Stimulated activated CD4-positive, alpha-beta T cell treated with anti-CD3 and anti-CD28 coated beads, TNF-alpha, amount 100 ng/mL, for 4 hours (primary cell): Measurements from ENCODE around the gene DIAPH1.

Source experiments
- DNase-seq, 3 experiments: peaks; one replicate each; pipeline ENCODE4 v3.0.0-alpha.2; 2020; ENCODE audit warnings: low read depth in 3 of 3

Gene DIAPH1

DNA sequence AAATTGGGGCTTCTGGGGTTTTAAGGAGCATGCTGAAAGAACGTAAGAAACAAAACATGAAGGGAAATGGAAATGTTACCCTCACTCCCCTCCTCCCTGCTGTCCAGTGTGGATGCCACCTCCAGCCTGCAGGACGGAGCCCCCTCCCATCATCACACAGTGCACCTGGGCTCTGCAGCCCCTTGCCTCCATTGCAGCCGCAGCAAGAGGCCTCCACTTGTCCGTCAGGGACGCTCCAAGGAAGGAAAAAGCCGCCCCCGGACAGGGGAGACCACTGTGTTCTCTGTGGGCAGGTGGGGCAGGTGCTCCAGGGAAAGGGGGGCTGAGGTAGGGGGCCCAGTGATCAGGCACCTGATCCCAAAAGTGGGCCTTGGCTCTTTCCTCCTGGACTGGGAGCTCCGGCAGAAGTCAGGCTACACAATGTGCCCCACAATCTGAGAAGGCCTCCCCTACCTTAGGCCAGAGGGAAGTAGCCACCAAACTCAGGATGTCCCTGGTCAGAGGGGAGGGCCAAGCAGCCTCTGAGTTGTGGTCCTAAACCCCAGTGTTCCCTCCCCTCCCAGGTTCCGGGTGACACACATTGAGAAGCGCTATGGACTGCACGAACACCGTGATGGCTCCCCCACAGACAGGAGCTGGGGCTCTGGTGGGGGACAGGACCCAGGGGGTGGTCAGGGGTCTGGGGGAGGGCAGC is 20.7 kb upstream of the DIAPH1 start:
- no peak for DNase-seq

DNA sequence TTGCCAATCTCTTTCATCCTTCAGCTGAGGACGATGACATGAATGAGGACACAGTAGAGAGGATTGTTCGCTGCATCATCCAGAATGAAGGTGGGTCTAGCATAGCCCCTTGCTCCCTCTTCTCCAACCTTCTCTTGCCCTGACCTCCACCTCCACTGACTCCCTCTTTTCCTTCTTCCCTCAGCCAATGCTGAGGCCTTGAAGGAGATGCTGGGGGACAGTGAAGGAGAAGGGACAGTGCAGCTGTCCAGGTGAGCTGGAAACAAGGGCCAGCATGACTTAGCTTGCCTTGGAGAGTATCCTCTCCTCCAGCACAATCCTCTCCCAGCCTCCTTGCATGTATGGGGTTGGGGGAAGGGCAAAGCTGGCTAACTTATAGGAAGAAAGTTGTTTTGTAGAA is 20.0 kb upstream of the DIAPH1 start:
- no peak for DNase-seq

DNA sequence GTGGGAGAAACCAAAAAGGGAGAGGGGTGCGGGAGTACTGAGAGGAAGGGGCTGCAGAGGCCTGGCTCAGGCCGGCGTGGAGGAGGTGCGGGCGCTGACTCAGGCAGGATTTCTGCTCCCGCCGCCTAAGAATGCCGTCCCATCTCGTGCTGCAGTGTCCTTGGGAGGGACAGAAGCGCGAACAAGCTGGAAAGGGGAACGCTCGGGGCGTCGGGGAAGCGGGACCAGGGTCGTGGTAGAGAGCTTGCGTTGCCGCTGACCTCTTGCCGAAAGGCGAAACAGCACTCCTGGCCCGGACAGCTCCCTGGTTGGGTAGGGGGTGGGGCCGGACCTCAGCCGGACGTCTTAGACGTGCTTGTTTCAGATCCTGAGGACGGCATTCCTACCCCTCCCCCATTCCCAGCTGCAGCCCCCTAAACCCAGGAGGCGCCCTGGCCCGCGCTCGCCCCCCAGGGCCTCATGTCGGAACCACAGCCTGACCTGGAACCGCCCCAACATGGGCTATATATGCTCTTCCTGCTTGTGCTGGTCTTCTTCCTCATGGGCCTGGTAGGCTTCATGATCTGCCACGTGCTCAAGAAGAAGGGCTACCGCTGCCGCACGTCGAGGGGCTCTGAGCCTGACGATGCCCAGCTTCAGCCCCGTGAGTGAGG is 19.1 kb upstream of the DIAPH1 start:
- DNase-seq, result peak; percentile 19 to 40 (median 29)

DNA sequence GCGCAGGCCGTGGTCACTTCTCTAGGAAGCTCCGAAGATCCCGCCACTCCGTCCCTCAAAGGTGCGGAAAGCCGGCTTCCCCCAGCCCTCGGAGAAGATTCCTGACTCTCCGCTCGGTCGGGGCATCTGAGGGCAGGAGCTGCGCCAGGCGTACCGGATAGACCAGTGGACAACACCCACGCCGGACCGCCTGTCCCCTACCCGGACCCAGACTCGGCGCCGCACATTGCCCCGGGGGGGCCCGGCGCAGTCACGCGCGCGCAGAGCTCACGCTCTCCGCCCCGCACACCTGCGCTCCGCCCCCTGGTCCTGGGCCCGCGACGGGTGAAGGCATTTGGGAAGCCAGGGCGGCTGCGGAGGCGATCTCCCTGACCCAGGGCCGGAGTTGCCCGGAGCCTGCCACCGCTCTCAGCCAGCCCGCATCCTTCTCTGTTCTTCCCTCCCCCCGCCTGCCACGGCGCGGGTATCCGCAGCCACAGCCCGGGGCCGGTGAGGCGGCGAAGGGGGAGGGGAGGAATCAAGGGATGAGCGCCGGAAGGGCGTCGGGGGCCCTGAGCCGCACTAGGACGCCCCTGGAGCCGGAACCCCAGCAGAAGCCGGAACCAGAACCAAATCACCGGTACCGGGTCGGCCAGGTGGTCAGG is 18.4 kb upstream of the DIAPH1 start:
- DNase-seq, result peak; percentile 14 to 43 (median 35)

DNA sequence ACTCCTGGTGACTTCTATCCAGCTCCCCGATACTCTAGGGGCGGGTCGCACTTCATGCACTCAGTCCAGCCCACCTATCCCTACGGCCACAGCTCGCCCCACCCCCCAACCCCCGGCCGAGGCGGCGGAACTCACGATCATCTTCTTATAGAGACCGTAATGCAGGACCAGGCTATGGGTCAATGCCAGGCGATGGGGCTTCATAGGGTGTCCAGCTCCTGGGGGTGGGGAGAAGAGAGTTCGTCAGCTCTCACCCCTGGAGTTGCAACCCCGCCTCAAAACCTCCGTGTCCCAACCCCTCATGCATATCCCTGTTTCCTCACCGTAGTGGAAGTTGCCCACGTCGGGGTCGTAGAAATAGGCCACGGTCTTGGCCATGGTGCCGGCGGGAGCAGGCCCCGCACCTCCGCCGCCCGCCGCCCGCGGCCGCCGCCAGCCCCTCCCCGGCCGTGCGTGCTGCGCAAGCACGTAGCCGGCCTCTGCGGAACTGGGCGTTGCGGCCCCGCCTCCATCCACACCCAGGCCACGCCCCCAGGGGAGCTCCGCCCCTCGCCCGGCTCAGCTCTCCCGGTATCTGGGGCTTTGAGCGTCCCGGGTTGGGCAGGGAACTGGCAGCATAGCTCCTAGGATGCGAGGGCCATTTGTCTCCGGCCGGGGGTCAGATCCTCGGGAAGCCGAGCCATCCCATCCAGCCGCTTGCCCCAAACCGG is 17.8 kb upstream of the DIAPH1 start, which contains the start of the genes HDAC3 and RELL2:
Gene HDAC3 (minus strand): TSS at position 437 of the 710 bp plus-strand sequence. CDS start 59 bp downstream, at position 378.
Gene RELL2 (plus strand): TSS at position 585 of the 710 bp plus-strand sequence. CDS start 1,229 bp downstream, outside the sequence.
- peak; percentile 87 to 96 (median 92) for DNase-seq

DNA sequence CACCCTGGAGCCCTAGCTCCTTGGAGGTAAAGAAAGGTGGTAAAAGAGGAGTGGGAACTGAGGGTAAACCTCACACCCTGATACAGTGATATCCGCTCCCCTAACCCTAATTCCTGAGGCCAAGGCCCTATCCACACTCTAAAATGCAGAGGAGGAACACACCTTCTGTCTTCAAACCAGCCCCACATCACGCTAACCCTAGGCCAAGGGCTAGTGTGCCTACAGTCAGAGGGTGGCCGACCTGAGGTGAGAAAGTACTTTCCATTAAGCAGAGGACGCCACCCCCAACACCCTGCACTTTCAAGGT is 17.3 kb upstream of the DIAPH1 start:
- no peak for DNase-seq

DNA sequence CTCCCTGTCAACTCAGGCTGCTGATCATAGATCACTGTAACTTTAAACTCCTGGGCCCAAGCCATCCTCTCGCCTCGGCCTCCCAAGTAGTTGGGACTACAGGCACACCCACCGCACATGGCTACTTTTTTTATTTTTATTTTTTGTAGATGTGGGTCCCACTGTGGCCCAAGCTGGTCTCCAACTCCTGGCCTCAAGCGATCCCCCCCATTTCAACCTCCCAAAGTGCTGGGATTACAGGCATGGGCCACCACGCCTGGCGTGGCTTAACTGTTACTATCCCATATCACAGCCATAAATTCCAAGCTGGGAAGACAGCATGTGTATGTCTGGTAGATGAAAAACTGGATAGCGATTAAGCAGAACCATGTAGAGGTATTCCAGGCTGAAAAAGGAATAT is 16.8 kb upstream of the DIAPH1 start:
- DNase-seq, result no peak

DNA sequence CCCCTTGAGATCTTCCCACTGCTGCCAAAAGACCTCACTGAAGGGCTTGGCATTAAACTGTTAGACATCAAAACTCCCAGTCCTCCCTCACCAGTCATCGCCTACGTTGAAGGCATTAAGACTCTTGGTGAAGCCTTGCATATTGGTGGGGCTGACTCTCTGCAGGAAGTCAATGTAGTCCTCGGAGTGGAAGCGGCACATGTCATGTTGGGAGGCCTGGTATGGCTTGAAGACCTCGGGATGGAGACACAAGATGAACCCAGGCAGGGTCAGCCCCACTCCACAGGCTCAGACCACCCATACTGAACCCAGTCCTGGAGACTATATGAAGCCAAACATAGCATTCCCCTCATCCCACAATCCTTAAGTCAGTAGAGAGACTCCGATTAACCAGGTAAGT is 15.9 kb upstream of the DIAPH1 start:
- no peak for DNase-seq

DNA sequence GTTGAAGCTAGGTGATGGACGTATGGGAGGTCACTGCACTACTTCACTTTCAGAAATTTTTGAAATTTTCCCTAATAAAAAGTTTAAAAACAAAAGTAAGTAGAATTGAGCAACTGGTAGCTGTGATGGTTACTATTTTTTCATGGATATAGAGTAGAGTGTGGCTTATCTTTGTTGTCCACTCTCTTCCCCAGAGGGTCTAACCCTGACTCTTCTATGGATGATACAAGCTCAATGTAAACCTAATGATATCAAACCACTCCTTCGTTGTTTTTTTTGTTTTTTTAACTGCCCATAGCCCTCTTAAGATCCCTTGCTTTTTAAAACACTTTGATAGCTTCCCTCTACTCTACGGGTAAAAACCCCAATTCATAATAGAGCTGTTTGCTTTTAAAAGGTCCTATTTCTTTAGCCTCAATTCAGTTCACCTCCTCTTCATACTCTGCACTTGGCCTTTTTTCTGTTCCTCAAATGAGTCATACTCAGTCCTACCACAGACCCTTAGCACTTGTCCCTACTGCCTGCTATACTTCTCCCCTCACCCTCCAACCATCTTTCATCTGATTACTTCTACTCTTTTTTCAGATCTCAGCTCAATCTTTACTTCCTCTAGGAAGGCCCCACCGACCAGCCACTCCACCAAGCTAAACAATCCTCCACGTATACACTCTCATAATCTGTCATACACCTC is 15.2 kb upstream of the DIAPH1 start:
- DNase-seq, result no peak

DNA sequence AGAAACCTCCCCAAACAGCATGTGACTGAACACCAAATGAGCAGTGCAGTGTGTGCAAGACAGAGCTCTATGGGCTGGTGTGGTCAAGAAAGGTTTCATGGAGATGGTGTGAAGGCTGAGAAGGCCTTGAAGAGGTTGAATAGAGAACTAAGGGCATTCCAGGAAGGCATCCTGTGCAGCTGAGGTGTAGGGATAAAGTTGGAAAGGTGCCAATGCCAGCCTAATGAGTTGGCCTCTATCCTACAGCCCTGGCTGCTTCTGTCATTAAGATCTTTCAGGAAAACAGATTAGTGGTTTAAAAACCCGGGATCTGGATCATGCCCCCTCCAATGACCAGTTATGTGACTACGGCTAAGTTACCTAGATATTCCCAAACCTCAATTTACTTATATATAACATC is 13.8 kb upstream of the DIAPH1 start:
- no peak for DNase-seq

DNA sequence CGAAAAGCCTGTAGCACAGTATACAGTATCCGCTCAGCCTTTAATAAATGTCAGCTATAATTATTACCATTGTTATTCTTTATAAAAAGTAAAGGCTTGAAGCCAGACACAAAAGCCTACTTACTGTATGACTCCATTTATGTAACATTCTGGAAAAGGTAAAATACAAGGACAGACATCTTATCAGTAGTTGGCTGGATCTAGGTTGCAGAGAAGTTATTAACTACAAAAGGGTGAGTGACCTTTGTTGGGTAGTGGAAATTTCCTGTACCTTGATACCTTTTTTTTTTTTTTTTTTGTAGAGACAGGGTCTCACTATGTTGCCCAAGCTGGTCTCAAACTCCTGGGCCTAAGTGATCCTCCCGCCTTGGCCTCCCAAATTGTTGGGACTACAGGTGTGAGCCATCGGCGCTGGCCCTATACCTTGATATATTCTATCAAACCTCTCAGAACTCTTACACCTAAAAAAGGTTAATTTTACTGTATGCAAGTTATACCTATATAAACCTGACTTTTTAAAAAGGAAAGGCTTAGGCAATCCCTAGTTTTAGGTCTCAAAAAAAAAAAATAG is 11.9 kb upstream of the DIAPH1 start:
- no peak for DNase-seq

DNA sequence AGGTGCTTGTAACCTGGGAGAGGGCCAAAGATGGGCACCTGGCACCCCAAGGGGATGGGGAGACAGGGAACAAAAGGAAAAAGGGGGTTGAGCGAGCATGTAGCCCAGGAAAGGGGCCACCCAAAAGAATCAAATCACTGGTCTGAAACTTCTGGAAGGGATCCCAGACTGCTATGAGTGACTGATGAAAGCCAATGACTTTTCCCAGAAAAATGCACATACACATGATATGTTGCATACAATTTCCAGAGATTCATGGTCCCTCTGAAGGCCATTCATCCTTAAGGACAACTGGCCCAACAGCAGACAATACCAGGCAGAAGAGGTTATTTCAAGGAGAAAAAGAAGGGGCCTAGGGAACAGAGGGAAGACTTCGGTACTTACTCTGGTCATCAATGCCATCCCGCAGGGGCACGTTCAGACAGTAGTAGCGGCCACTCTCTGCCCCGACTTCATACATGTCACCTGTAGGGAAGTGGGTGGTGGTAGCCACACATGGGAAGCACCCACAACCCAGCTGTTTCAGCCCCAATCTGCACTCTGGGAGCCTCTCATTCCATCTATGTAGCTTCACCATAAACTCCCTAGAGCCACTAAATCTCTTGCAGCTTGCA is 9.5 kb upstream of the DIAPH1 start:
- DNase-seq, result no peak

DNA sequence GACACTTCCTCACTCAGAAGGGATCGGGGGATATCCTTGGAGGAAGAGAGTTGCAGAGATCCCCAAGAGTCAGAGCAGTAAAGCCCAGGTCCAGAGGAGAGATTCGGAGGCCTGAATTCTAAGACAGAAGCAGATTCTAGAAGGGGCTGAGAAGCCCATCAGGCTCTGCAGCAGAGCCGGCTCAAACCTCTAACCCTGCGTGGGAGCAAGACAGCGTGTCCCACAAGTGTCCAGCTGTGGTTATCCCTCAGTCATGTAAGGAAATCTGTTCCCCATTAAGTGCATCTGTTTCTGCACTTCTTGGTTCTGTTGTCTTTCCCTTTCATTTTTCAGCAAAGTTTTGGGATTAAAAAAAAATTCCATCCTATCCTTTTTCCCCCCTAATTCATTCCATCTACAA is 4.8 kb upstream of the DIAPH1 start:
- DNase-seq, result no peak

DNA sequence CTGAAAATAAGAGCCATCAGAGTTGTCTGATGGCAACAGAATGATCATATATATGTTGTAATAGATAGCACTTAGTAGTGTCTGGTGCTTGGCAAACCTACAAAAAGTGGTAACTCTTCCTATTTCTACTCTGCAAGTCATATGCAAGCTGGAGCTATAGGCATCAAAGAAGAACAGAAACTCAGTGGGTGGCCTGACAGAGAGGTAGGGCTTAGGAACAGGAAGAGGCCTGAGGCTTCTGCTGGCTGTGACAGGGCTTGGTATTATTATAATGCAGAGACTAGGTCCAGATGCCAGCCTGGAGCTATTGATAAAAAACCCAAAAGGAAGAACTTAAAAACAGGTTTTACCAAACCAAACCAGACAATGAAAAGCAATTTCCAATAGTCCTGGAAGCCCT is 4.4 kb upstream of the DIAPH1 start:
- no peak for DNase-seq

DNA sequence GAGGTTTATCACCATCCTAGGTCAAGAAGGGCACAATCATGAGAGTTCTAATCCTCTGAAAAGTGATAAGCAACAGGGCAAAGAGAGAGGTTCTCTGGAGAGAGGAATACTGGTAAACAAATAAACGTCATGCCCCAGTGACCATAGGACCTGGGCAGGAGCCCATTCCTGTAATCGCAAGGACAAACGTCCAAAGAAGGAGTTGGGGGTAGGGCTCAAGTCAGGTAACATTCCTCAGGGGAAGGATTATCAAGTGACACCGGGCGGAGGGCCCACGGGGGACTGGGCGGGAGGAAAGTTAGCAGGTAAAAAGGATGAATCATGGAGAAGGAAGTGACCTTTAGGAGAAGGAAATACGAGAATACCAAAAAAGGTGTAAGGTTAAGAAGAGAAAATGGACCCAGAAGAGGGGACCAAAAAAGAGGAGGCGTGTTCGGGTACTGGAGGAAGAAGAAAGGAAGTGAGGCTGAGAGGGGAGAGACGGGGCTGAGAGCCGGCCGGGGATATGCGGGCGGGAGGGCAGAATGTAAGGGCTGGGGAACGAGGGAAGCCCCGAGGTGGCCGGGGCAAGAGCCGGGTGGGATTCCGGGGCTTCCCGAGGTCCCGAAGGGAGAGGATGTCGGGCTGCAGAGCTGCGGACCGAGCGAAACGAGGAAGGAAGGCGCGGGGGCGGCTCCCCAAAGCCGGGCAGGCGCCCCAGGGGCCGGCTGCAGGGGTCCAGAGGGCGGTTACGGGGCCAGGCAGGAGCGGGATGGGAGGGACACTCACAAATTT is 583 bp downstream of the DIAPH1 start:
- peak; percentile 15 to 34 (median 33) for DNase-seq

DNA sequence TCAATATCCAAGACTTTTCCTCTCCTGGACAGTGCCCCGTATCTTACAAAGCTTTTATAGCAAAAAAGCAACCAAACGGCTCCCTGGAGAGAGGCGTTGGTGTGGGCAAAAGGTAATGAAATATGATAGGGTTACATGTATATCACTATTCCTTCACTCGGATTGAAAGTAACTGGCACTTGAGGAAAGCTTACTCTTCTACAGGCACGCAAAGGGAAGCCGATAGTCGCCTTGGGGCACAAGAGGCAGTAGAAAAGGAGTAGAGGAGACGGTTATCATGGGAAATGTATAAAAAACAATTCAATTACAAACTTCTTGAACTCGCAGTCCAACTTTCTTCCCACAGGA is 1.1 kb downstream of the DIAPH1 start:
- no peak for DNase-seq

DNA sequence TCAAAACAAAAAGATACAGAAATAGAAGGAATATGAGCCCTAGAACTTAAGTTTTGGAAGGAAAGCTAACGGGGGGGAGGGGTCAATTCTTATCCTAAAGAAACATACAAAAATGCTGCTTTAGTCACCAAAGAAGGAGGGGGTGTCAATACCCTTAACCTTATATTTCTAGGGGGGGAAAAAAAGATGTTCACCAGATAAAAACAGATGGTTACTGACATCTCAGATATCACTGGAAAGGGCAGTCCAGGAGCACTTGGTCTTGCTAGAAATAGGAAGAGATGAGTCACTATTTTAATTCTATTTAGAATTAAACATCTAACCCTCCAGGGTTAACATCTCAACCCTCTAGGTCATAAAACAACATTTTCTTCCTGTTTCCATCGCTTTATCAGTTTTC is 1.7 kb downstream of the DIAPH1 start:
- no peak for DNase-seq

DNA sequence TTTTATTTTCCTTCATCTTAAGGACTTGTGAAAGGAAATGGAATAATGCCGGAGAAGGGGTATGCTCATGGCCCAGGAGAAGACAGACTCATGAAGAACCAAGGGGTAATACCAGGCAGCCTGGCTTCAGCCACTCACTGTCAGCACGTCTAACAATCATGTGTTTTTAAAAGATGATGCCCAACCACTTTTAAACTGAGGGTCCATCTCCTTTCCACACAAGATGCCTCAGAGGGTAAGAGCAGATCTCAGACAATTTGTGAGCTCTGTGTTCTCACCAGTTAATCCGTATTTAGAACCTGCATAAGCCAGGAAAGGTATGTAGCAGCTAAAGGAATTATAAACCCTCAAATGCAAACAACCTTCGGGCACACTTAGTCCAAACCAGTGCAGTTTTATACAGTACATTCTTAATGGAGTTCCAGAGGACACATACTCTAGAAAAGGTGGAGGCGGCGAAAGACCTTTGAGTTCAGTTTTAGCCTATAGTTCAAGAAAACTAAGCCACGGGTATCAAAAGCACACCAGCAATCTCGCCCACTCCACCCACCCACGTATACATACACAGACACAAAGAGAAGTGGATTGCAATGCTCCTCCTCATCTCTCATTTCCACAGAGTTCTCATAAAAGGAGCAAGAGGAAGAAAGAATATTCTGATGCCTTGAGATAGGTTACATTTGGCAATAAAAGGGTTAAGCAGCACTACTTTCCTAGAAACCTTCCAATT is 2.6 kb downstream of the DIAPH1 start:
- peak in 2 of 3 experiments; percentile 16 to 24 for DNase-seq

DNA sequence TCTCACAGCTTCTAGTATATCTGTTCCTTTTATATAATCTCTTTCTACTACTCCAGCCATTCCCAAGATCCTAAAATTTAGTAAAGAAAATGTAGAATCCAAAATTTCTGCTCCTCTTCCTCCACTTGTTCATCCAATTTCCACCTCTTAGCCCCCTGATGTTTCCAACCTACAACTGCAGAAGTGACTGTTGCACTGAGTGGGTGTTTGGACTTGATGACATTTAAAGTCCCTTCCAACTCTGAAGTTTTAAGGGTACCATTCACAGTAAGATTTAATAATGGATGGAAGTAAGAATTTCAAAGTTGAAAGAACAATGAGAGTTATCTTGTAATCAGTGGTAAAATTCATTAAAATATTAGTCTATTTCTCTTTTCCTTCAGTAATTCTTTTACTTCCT is 5.5 kb downstream of the DIAPH1 start:
- DNase-seq, result no peak

DNA sequence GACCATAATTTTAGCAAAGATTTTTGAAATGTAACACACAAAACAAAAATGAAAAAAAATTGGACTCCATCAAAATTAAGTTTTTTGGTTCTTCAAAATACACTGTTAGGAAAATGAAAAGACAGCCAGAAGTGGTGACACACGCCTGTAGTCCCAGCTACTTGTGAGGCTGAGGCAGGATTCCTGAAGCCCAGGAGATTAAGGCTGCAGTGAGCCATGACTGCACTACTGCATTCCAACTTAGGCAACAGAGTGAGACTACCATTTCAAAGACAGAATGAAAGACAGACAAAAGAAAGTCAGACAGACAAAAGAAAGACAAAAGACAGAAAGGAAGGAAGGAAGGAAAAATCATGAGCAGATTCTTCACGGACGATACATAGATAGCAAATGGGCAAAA is 7.5 kb downstream of the DIAPH1 start:
- no peak for DNase-seq
